Colonic mucosa (tissue), 4 donors: ENCODE results near the gene C3orf38. TPM values are rescaled to one million over a fixed set of nuclear protein-coding genes. Genes with fewer than 3 reads are reported as not detected.

Source experiments
- DNase-seq: peaks from one replicate; pipeline ENCODE4 v3.0.0-alpha.2; 2020
- H3K27ac ChIP-seq: fragments of 200-600 bp; one replicate; pipeline ENCODE4 v1.8.0; 2021
- H3K27me3 ChIP-seq: fragments of 200-600 bp; one replicate; pipeline ENCODE4 v1.8.0; 2021
- H3K36me3 ChIP-seq: fragments of 200-600 bp; one replicate; pipeline ENCODE4 v1.8.0; 2021
- H3K4me1 ChIP-seq: fragments of 200-600 bp; one replicate; pipeline ENCODE4 v1.8.0; 2021; ENCODE audit warnings: mild to moderate bottlenecking
- H3K4me3 ChIP-seq: fragments of 200-600 bp; one replicate; pipeline ENCODE4 v1.8.0; 2021
- H3K9ac ChIP-seq, 2 donors: one replicate each; pipeline ENCODE4 v1.7.0; 2013; ENCODE audit warnings: control low read depth in 2 of 2, low read depth in 2 of 2, low read length in 2 of 2
- H3K9me3 ChIP-seq: fragments of 200-600 bp; one replicate; pipeline ENCODE4 v1.8.0; 2021
- CTCF ChIP-seq: fragments of 200-600 bp; IDR thresholded peaks from one replicate; pipeline ENCODE4 v1.8.0; 2022; ENCODE audit warnings: antibody characterized with exemption, mild to moderate bottlenecking
- intact Hi-C: fragments of 100-400 bp; cut with DNase I; formaldehyde crosslinking; loops from one replicate; pipeline ENCODE4 v1.14.1; 2022
- total RNA-seq, 2 donors: library from RNA; stranded (reverse); fragmentation: NEBNext Ultra II Directional in 1 of 2; extraction: Animal tissue kit (Norgen Biotek cat#: 25700) in 1 of 2; gene quantifications; one replicate each; pipeline ENCODE4 v1.2.1, GENCODE V29; 2021
- donor health status: healthy.
- donor health status: DM: no; HTN: no; CAD: no.
- donor health status: DM: no; HTN: no; CAD: no.

C3orf38 gene
- total RNA-seq, 2 donors from 2014 or later, result 19.2 to 24.7 TPM

DNA sequence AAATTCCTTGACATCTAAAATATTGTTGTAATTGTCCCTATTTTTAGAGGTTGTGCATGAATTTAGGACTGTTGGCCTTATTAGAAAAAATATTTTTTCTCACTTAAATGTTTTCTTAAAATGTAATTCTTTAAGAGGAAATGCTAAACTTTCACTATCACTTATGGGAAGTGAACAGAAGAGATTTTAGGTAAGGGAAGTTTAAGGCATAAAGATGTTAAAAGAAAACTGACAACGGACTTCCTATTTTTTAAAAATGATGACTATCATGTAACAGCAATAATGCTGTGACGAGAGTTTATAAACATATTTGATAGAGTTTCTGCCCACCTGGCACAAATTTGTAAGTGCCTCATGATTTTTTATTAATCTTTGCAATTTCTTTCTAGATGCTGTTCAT lies 3.1 kb downstream of the C3orf38 start:
- no peak overlapping the region for H3K27ac ChIP-seq
- no peak overlapping the region for H3K4me3 ChIP-seq
- no peaks in the 10 kb centered on the region for H3K4me1 ChIP-seq
- intact Hi-C loops, result no loop called here
- peaks cover 18% of the 10 kb centered on the region for H3K36me3 ChIP-seq
- no peaks in the 10 kb centered on the region for H3K9me3 ChIP-seq
- no peaks in the 10 kb centered on the region for H3K27me3 ChIP-seq
- no peak for TF ChIP-seq CTCF
- no peak overlapping the region for H3K9ac ChIP-seq
- DNase-seq, result no peak

- intact Hi-C loops, result no loop called here
These were observed 16.7 kb downstream of the C3orf38 start for GRCh38 chr3:88166419-88166971.

DNA sequence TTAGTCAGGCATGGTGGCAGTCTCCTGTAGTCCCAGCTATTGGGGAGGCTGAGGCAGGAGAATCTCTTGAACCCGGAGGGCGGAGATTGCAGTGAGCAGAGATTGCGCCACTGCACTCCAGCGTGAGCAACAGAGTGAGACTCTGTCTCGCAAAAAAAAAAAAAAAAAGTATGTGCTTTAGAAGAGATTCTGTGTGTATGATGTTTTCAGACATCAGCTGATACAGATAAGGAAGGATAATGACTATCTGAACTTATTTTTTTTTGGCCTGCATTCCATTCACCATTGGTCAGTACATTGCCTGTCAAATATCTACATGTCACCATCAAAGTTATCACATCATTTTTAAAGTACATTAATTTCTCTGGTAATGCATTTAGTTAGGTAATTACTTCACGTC lies 17.4 kb downstream of the C3orf38 start:
- intact Hi-C loops, result no loop called here
- Histone ChIP-seq H3K4me3 (no peak overlapping the region), H3K27me3 (no peaks in the 10 kb centered on the region), H3K9ac (no peak overlapping the region), H3K4me1 (no peaks in the 10 kb centered on the region), H3K36me3 (no peaks in the 10 kb centered on the region), H3K9me3 (no peaks in the 10 kb centered on the region), H3K27ac (no peak overlapping the region)
- DNase-seq, result no peak
- no peak for TF ChIP-seq CTCF

More at GRCh38 chr3:88166419-88166971, 16.7 kb downstream of the C3orf38 start:
- no peak overlapping the region for H3K4me3 ChIP-seq
- no peak overlapping the region for H3K27ac ChIP-seq
- H3K4me1 ChIP-seq, result no peaks in the 10 kb centered on the region
- no peaks in the 10 kb centered on the region for H3K9me3 ChIP-seq
- H3K36me3 ChIP-seq, result no peaks in the 10 kb centered on the region
- DNase-seq, result no peak
- TF ChIP-seq CTCF, result no peak
- H3K9ac ChIP-seq, result no peak overlapping the region
- H3K27me3 ChIP-seq, result no peaks in the 10 kb centered on the region

DNA sequence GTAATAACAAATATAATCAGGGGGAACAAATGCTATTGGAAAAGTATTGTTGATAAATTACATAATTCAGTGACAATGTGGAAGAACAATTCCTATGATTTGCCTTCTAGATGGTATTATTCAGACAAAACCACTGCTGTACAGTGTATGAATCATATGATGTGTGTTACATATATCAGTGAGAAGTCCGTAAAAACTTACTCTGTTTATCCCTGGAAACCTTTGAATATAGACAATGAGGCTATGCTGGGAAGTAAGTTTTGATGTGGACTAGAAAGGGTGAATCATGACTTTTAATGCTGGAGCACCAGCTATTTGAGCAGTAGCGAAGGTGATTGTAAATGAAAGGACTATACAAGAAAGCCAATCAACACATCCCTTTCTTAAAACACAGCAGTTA lies 17.9 kb downstream of the C3orf38 start:
- H3K4me1 ChIP-seq, result no peaks in the 10 kb centered on the region
- intact Hi-C loops, result no loop called here
- no peak overlapping the region for H3K9ac ChIP-seq
- H3K4me3 ChIP-seq, result no peak overlapping the region
- H3K36me3 ChIP-seq, result no peaks in the 10 kb centered on the region
- no peak for DNase-seq
- H3K27ac ChIP-seq, result no peak overlapping the region
- H3K27me3 ChIP-seq, result no peaks in the 10 kb centered on the region
- no peaks in the 10 kb centered on the region for H3K9me3 ChIP-seq
- TF ChIP-seq CTCF, result no peak

- intact Hi-C loops, result no loop called here
- Histone ChIP-seq H3K27ac (no peak overlapping the region), H3K9me3 (no peaks in the 10 kb centered on the region), H3K27me3 (no peaks in the 10 kb centered on the region), H3K9ac (no peak overlapping the region), H3K4me3 (no peak overlapping the region), H3K36me3 (no peaks in the 10 kb centered on the region), H3K4me1 (no peaks in the 10 kb centered on the region)
- no peak for TF ChIP-seq CTCF
- no peak for DNase-seq
These were observed 18.4 kb downstream of the C3orf38 start for GRCh38 chr3:88168171-88168570.
